Natural killer cell treated with Interleukin-12 subunit alpha and Interleukin-12 subunit beta and Interleukin-15 and Interleukin-18, amount 100 ng/mL, for 72 hours (primary cell): ENCODE results near the gene HK2. TPM values are rescaled to one million over a fixed set of nuclear protein-coding genes. Genes with fewer than 3 reads are reported as not detected.
"Not testable (repeated sequence)": the region's sequence is repeated elsewhere in the genome, so short reads cannot be mapped to it uniquely, and the experiment has no call there.

Experiments
- ATAC-seq, 2 donors: fragments of 150-1000 bp; cut with Tn5 transposase in 1 of 2; sonication (Bioruptor Pico), chemical (Tn5 transposase) in 1 of 2; 2 replicates each; pipeline ENCODE4 v1.10.0; 2021
- DNase-seq: peaks from one replicate; pipeline ENCODE4 v3.0.0; 2022; ENCODE audit warnings: low spot score
- H3K27ac Mint-ChIP-seq, 2 donors: 1 replicate in 1 of 2; 2 replicates in 1 of 2; pipeline ENCODE4 v1.8.0; 2022; ENCODE audit warnings: mixed read lengths in 2 of 2, mild to moderate bottlenecking in 1 of 2, moderate library complexity in 1 of 2
- H3K27me3 Mint-ChIP-seq, 2 donors: 1 replicate in 1 of 2; 2 replicates in 1 of 2; pipeline ENCODE4 v1.8.0; 2022; ENCODE audit warnings: mixed read lengths in 2 of 2
- H3K36me3 Mint-ChIP-seq: one replicate; pipeline ENCODE4 v1.8.0; 2022; ENCODE audit warnings: mixed read lengths
- H3K4me1 Mint-ChIP-seq, 2 donors: 1 replicate in 1 of 2; 2 replicates in 1 of 2; pipeline ENCODE4 v1.8.0; 2022; ENCODE audit warnings: low read depth in 2 of 2, mixed read lengths in 2 of 2, mild to moderate bottlenecking in 1 of 2
- H3K4me3 Mint-ChIP-seq: one replicate; pipeline ENCODE4 v1.8.0; 2022; ENCODE audit warnings: mixed read lengths
- H3K9me3 Mint-ChIP-seq: 2 replicates; pipeline ENCODE4 v1.8.0; 2022; ENCODE audit warnings: mixed read lengths
- total RNA-seq, 2 donors: library from RNA; stranded (reverse); gene quantifications; one replicate each; pipeline ENCODE4 v1.2.3, GENCODE V29; 2022

Gene HK2
- total RNA-seq, 2 donors from 2014 or later = 71.3 to 78.1 TPM

DNA sequence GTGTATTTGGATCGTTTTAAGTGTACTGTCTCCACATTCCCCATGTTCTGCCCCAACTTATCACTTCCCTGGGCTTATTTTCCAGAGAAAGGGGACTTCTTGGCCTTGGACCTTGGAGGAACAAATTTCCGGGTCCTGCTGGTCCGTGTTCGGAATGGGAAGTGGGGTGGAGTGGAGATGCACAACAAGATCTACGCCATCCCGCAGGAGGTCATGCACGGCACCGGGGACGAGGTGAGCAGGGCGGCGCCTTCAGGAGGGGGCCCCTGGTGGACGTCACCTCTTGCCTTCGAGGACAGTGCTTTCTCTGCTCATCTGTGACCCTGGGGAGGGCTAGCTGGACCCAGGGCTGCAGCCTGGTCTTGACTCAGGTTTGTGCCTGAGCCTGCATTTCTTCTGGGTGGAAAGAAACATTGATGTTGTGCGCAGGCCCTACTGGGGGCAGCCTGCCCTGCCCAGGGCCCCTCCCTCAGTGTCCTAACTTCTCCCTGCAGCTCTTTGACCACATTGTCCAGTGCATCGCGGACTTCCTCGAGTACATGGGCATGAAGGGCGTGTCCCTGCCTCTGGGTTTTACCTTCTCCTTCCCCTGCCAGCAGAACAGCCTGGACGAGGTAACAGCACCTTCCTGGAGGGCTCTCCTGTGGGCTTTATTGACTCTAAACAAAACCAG is 47.8 kb downstream of the HK2 start:
- ATAC-seq (no peak), DNase-seq (no peak)
- no peak overlapping the region for H3K27ac Mint-ChIP-seq
- H3K4me1 Mint-ChIP-seq = peaks cover 4 to 6% of the 10 kb centered on the region in 2 donors
- H3K36me3 Mint-ChIP-seq = peaks cover 25% of the 10 kb centered on the region
- H3K9me3 Mint-ChIP-seq = no peaks in the 10 kb centered on the region
- H3K4me3 Mint-ChIP-seq = no peak overlapping the region
- H3K27me3 Mint-ChIP-seq = no peaks in the 10 kb centered on the region

DNA sequence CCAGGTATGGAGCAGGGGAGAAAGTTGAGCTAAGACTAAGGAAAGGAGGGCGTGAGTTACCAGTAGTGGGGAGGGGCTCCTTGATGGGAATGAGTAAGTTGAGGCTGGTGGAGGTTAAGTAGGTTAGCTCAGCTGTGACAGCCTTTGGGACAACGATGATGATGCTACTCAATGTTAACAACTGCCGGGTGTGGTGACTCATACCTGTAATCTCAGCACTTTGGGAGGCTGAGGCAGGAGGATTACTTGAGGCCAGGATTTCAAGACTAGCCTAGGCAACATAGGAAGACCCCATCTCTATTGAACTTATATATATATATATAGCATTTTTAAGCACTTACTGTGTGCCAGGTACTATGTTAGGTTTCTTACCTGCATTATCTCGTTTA is 48.4 kb downstream of the HK2 start:
- no peak overlapping the region for H3K27ac Mint-ChIP-seq
- H3K36me3 Mint-ChIP-seq = peaks cover 25% of the 10 kb centered on the region
- DNase-seq (no peak), ATAC-seq (no peak)
- no peak overlapping the region for H3K4me3 Mint-ChIP-seq
- H3K4me1 Mint-ChIP-seq = peaks cover 4 to 6% of the 10 kb centered on the region in 2 donors
- no peaks in the 10 kb centered on the region for H3K27me3 Mint-ChIP-seq
- no peaks in the 10 kb centered on the region for H3K9me3 Mint-ChIP-seq

DNA sequence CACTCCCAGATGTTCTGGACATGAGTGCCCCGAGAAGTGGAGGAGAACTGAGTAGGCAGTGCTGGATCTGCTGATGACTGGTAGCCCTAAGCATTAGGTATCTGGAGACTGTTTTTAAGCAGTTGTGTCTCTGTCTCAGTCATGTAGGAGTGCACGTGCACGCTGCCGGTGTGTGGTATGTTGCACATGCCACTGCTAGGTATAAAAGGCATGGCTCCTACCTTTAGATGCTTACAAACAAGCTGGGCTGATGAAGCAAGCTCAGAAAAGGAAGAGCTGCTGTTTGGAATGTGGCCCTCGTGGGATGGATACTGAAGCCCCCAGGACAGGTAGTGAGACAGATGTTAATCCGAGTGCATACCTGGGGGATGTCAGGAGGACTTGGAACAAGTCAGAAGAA is 49.1 kb downstream of the HK2 start:
- DNase-seq (no peak), ATAC-seq (no peak)
- Mint-ChIP-seq H3K36me3 (peaks cover 29% of the 10 kb centered on the region), H3K27me3 (no peaks in the 10 kb centered on the region), H3K9me3 (no peaks in the 10 kb centered on the region), H3K27ac (no peak overlapping the region), H3K4me3 (no peak overlapping the region), H3K4me1 (peaks cover 4 to 6% of the 10 kb centered on the region in 2 donors)

DNA sequence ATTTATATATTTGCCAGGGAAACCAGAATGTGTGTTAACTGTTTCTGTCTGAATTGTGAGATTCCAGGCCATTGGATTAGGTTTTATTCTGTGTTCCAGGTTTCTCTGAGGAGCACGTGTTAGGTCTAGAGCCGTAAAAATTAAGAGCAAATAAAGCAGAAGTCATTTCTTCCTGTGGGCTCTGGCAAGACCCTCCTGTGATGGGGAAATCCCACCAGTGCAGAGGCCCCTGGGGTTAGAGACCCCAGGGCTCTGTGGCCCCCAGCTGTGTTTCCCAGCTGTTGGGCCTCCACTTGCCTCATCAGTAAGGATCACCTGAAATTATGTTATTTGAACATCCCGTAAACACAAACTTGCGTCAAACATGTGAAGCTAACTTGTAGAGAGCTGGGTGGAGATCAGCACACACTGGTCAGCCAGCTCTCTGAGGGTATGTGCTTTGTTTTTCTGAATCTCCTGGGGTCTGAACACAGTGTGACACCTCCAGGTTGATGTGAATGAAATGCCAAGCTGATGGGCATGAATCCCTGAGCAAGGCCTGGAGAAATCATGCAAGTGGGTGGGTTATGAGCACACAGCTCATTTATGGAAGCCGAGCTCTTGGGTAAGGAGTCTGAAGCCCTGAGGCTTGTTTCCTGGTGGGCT is 50.3 kb downstream of the HK2 start:
- no peak for ATAC-seq
- Mint-ChIP-seq H3K4me3 (no peak overlapping the region), H3K9me3 (no peaks in the 10 kb centered on the region), H3K36me3 (peaks cover 30% of the 10 kb centered on the region), H3K4me1 (peaks cover 4 to 6% of the 10 kb centered on the region in 2 donors), H3K27me3 (no peaks in the 10 kb centered on the region), H3K27ac (no peak overlapping the region)
- DNase-seq = no peak

DNA sequence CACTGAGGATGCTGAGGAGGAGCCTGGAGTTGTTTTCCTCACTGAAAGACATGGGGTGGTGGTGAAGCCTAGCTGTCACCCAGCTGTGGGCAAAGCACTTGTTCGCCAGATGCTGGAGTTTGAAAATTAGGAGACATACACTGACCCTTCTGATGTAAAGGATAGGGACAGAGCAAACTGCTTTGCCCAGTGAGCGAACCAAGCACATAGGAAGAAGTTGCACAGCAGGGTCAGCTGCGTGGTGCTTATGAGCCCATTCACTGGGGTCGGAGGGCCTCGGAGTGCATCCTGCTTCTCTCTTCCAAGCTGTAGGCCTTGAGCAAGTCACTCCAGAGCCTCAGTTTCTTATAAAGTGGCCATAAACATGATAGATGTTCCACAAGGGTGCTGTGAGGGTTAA is 50.9 kb downstream of the HK2 start:
- no peak overlapping the region for H3K4me3 Mint-ChIP-seq
- H3K4me1 Mint-ChIP-seq = peaks cover 4 to 6% of the 10 kb centered on the region in 2 donors
- peaks cover 31% of the 10 kb centered on the region for H3K36me3 Mint-ChIP-seq
- H3K9me3 Mint-ChIP-seq = no peaks in the 10 kb centered on the region
- no peak overlapping the region for H3K27ac Mint-ChIP-seq
- DNase-seq = no peak
- H3K27me3 Mint-ChIP-seq = no peaks in the 10 kb centered on the region
- ATAC-seq = no peak

DNA sequence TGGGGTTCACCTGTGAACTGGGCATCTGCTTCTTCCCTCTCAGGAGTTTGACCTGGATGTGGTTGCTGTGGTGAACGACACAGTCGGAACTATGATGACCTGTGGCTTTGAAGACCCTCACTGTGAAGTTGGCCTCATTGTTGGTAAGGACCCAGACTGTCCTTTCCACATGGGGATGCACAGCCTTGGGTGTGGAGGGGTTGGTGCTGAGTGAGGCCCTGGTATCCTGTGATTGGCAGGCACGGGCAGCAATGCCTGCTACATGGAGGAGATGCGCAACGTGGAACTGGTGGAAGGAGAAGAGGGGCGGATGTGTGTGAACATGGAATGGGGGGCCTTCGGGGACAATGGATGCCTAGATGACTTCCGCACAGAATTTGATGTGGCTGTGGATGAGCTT is 52.3 kb downstream of the HK2 start:
- no peak overlapping the region for H3K27ac Mint-ChIP-seq
- H3K4me1 Mint-ChIP-seq = peaks cover 4 to 6% of the 10 kb centered on the region in 2 donors
- no peak overlapping the region for H3K4me3 Mint-ChIP-seq
- peaks cover 39% of the 10 kb centered on the region for H3K36me3 Mint-ChIP-seq
- ATAC-seq (no peak), DNase-seq (no peak)
- no peaks in the 10 kb centered on the region for H3K9me3 Mint-ChIP-seq
- H3K27me3 Mint-ChIP-seq = no peaks in the 10 kb centered on the region

DNA sequence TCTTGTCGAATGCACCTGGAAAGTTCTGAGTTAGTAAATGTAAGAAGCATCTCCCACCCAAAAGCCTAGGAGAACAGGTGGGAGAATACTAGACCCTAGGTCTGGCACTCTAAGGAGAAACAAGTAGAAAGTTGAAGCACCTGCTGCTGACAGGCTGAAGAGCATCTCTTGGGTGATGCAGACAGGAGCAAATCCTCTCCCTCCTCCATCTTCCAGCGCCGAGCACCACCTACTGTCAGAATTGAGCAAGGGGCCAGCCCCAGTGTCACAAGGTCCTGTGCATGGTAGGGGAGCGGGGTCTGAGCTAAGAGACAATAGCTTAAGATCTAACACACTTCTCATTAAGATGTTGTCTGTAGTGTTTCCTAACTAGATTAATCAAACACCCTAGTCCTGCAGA is 52.9 kb downstream of the HK2 start:
- peaks cover 39% of the 10 kb centered on the region for H3K36me3 Mint-ChIP-seq

DNA sequence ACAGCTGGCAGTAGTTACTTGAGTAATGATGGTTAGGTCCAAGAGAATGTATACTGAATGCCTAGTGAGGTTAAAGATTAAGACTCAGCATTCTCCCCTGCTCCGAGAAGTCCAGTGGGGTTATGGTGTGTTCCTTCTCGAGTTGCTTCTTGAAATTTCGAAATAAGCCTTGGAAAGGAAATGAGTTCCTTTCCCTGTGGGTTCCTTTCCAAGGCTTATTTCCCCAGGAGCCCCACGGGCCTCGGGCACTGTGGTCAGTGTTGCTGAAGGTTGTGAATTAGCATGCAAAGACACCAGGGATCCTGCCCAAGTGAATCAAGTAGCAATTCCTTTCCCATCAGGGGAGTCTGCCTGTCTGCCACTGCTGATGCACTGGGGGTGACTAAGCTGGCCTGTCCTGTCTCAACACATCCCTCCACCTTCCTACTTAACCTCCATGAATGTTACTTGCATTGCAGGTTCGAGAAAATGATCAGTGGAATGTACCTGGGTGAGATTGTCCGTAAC is 53.6 kb downstream of the HK2 start:
- Mint-ChIP-seq H3K27me3 (no peaks in the 10 kb centered on the region), H3K36me3 (peaks cover 39% of the 10 kb centered on the region), H3K9me3 (no peaks in the 10 kb centered on the region), H3K4me3 (no peak overlapping the region), H3K4me1 (peaks cover 4 to 6% of the 10 kb centered on the region in 2 donors), H3K27ac (no peak overlapping the region)
- ATAC-seq (no peak), DNase-seq (no peak)

More for the DNA sequence above, 52.9 kb downstream of the HK2 start:
- H3K27ac Mint-ChIP-seq = no peak overlapping the region
- DNase-seq (no peak), ATAC-seq (no peak)
- H3K4me3 Mint-ChIP-seq = no peak overlapping the region
- peaks cover 4 to 6% of the 10 kb centered on the region in 2 donors for H3K4me1 Mint-ChIP-seq
- no peaks in the 10 kb centered on the region for H3K9me3 Mint-ChIP-seq
- H3K27me3 Mint-ChIP-seq = no peaks in the 10 kb centered on the region

DNA sequence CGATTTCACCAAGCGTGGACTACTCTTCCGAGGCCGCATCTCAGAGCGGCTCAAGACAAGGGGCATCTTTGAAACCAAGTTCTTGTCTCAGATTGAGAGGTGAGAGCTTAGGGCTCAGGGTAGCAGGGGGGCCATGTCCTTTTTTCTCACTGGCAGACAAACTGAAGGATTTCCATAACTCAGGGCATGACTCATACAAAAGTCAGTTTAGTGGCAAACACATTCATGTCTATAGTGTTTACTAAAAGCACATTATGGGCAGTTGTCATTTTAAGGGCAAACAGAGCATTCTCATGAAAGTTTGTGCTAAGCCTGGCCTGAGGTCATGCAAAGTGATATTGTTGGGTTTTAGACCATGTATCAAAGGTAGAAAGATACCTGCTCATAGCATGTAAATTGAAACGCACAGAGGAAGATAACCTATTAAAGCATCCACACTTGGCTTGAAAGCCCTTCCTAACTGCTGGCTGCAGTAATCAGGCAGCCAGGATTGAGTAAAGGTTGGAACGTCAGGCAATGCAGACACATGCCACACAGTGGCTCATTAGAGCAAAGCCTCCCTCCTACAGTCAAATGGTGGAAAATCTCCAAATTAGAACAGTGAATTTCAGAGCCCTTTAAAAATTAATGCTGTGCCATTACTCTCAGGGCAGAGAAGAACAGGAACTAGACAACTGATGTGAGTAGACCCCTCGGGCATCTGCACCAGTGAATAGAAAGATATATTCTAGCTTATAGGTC is 54.2 kb downstream of the HK2 start:
- Mint-ChIP-seq H3K27me3 (no peaks in the 10 kb centered on the region), H3K4me1 (peaks cover 4 to 6% of the 10 kb centered on the region in 2 donors), H3K36me3 (peaks cover 37% of the 10 kb centered on the region), H3K9me3 (no peaks in the 10 kb centered on the region), H3K4me3 (no peak overlapping the region), H3K27ac (no peak overlapping the region)
- DNase-seq (no peak), ATAC-seq (no peak)

DNA sequence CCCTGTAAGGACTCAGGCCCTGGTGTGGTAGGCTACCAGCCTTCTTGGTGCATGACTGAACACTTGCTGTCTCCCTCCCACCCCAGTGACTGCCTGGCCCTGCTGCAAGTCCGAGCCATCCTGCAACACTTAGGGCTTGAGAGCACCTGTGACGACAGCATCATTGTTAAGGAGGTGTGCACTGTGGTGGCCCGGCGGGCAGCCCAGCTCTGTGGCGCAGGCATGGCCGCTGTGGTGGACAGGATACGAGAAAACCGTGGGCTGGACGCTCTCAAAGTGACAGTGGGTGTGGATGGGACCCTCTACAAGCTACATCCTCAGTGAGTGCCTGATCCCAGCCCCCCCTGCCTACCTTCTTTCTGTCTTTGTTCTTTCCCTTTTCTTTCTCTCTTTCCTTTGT is 55.2 kb downstream of the HK2 start:
- no peak overlapping the region for H3K4me3 Mint-ChIP-seq
- no peaks in the 10 kb centered on the region for H3K9me3 Mint-ChIP-seq
- peaks cover 35% of the 10 kb centered on the region for H3K36me3 Mint-ChIP-seq
- no peaks in the 10 kb centered on the region for H3K27me3 Mint-ChIP-seq
- H3K27ac Mint-ChIP-seq = no peak overlapping the region
- DNase-seq (no peak), ATAC-seq (no peak)
- peaks cover 4 to 6% of the 10 kb centered on the region in 2 donors for H3K4me1 Mint-ChIP-seq

DNA sequence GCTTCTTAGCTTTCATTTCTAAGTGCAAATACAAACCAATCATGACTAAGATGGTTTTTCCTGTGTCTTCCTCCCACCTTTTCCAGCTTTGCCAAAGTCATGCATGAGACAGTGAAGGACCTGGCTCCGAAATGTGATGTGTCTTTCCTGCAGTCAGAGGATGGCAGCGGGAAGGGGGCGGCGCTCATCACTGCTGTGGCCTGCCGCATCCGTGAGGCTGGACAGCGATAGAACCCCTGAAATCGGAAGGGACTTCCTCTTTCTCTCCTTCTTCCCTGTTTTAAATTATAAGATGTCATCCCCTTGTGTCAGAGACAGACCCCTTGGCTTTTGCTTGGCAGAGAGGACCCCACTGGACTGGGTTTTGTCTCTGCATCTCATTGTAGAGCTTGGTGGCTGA is 56.8 kb downstream of the HK2 start:
- Mint-ChIP-seq H3K4me3 (no peak overlapping the region), H3K36me3 (peaks cover 31% of the 10 kb centered on the region), H3K4me1 (peaks cover 0 to 3% of the 10 kb centered on the region in 2 donors), H3K9me3 (no peaks in the 10 kb centered on the region), H3K27ac (no peak overlapping the region), H3K27me3 (no peaks in the 10 kb centered on the region)
- no peak for ATAC-seq
- no peak for DNase-seq

DNA sequence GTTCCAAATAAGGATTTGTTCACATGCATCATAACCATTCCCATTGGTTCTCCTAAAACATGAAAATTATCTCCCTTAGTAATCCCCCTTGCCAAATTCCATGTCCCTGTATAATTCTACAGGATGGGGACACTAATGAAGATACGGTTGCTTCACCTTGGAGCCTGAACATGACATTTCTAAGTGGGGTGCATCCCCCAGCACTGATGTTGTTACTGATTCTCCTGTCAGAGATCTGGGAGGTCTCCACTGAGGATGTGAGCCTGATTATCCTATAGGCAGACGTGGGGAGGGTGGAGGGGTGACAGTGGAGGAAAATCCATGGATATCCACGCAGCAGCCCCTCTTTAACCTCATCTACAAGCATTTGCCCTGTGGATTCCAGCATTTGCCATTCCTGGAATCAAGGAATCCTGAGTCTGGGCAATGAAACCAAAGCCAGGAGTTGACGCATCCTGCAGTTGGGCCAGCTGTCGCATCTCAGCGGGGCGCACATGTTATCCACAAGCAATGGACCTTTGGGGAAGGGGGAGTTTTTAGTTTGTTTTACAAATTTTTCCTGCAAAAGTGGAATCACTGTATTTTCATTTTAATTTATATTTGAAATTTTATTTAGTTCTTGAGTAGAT is 57.3 kb downstream of the HK2 start:
- no peak for ATAC-seq
- Mint-ChIP-seq H3K9me3 (no peaks in the 10 kb centered on the region), H3K27ac (no peak overlapping the region), H3K27me3 (no peaks in the 10 kb centered on the region), H3K36me3 (peaks cover 31% of the 10 kb centered on the region), H3K4me3 (no peak overlapping the region), H3K4me1 (peaks cover 0 to 3% of the 10 kb centered on the region in 2 donors)
- DNase-seq = no peak

DNA sequence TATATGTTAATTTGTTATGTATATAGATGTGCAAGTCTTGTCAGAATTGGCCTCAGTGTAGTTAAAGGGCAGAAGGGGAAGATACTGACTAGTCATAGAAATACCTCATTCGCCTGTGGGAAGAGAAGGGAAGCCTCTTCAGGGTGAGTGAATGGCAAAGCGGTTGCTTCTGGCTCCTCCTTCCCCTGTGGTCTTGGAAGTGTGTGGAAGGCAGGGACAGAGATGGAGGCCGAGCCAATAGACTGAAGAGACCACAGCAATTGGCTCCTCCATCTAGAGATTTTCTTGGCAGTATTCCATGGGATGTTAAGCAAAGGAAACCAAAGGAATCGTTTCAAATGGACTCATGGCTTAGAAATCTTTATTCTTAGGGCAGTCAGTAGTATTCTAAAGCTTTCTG is 57.9 kb downstream of the HK2 start:
- peaks cover 27% of the 10 kb centered on the region for H3K36me3 Mint-ChIP-seq
- H3K27ac Mint-ChIP-seq, H3K4me3 Mint-ChIP-seq, H3K9me3 Mint-ChIP-seq, DNase-seq, ATAC-seq, H3K4me1 Mint-ChIP-seq, H3K27me3 Mint-ChIP-seq: not testable (repeated sequence)

DNA sequence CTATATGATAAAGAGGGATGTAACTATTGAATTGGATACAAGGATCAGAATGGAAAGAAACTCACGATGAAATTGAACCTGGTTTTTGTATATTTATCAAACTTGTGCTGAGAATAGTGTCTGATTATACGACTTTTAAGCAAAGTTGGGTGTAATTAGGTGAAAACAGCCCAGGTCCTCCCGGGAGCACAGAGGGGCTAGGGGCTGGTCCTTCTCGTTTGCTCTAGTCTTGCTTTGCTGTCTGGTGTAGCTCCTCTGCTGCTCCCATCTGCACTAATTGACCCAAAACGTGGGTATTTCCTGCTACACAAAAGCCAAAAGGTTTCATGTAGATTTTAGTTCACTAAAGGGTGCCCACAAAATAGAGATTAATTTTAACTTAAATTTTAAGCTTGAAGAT is 58.7 kb downstream of the HK2 start:
- Mint-ChIP-seq H3K4me3 (no peak overlapping the region), H3K27ac (no peak overlapping the region), H3K9me3 (no peaks in the 10 kb centered on the region), H3K36me3 (peaks cover 27% of the 10 kb centered on the region), H3K4me1 (peaks cover 0 to 3% of the 10 kb centered on the region in 2 donors), H3K27me3 (no peaks in the 10 kb centered on the region)
- ATAC-seq (no peak), DNase-seq (no peak)
